GM20431 (cell line): ENCODE data around the gene FAM114A2.

Experiments
- in situ Hi-C: fragments of 300-500 bp; cut with MseI, MboI; formaldehyde crosslinking; loops from one replicate; pipeline ENCODE4 v1.15.0; 2020; ENCODE audit warnings: low sequenced_read_pairs; ENCODE audit not compliant: unreplicated experiment

The FAM114A2 gene

GRCh38 chr5:153998010-153998409, 40.7 kb downstream of the FAM114A2 start:
- in situ Hi-C loops: no loop called here

- in situ Hi-C loops: no loop called here
Measured at GRCh38 chr5:153991168-153991567, 47.5 kb downstream of the FAM114A2 start.

- in situ Hi-C loops: no loop called here
Measured at GRCh38 chr5:153988510-153988909, 50.2 kb downstream of the FAM114A2 start.

- in situ Hi-C loops: no loop called here
Measured at GRCh38 chr5:153987301-153987700, 51.4 kb downstream of the FAM114A2 start.

- in situ Hi-C loops: no loop called here
Measured at GRCh38 chr5:153985498-153985897, 53.2 kb downstream of the FAM114A2 start.

DNA sequence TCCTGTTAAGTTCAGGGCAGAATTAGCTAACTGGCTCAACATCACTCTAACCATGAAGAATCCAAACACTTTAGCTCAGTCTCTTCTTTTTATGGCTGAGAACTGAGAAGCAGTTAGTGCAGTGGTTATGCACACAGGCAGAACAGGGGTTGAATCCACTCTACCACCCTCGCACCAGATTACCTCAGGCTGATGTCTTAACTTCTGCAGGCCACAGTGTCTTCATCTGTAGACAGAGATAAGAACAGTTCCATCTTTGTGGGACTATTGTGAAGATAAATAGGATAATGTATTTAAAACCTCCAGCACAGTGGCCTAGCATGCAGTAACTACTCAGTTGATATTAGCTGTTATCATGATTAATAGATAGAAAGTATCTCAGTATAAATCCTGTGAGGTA, 54.8 kb downstream of the FAM114A2 start:
- in situ Hi-C loops: no loop called here

DNA sequence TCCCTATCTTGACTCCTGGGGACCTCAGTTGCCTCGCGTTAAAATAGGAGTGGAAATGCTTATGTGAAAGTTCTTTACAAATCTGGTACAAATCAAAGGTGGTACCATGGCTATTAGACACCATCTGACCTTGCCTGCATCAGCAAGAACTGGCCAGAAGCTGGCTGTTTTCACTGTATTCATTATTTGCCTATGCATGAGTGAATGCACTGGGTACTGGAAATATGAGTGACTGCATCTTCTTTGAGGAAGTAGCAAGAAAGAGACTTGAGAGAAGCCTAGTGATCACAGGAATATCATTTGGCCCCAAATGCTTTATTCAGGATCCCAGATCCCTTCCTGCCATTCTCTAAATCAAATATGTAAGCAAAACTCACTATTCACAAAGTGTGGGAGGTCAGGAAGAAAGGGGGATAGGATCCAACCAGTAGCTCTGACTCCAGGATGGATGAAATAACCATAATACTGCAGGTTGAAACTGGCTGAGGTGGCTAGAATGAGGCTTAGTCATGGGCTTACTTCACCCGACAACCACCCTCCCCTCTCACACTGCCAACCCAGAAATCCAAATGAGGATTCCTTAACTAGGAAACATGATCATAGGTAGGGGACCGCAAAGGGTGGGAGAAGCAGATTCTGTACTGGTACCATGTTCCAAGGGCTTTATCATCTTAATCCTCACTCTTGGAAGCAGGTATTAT, 56.7 kb downstream of the FAM114A2 start:
- in situ Hi-C loops: no loop called here

- in situ Hi-C loops: no loop called here
Measured at GRCh38 chr5:153979028-153979783, 59.5 kb downstream of the FAM114A2 start.

GRCh38 chr5:153974813-153975163, 63.9 kb downstream of the FAM114A2 start:
- in situ Hi-C loops: no loop called here

- in situ Hi-C loops: no loop called here
Measured at GRCh38 chr5:153974131-153974812, 64.4 kb downstream of the FAM114A2 start.

GRCh38 chr5:153972240-153972639, 66.5 kb downstream of the FAM114A2 start:
- in situ Hi-C loops: no loop called here

DNA sequence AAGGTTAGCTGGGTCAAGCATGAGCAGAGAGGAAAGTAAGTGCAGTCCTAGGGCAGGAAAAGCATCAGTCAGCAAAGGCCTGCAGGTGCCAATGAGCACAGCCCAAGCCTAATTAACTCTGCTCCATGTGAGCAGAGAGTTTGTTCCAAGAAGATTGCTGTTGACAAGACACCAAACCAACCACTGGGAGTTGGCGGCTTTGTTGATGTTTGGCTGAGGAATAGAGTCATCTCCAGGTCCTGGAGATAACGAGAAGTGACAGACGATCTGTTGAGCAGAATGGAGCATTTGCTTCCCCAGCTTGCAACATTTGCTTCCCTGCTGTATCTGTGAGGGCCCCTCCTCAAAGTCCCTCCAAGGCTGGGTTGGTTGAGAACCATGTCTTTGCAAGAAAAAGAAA, 68.2 kb downstream of the FAM114A2 start:
- in situ Hi-C loops: no loop called here

GRCh38 chr5:153969563-153969895, 69.2 kb downstream of the FAM114A2 start:
- in situ Hi-C loops: loop anchor here (10.0 kb wide), 1 partner anchor 1405 kb away; no protein-coding TSS in a partner anchor

DNA sequence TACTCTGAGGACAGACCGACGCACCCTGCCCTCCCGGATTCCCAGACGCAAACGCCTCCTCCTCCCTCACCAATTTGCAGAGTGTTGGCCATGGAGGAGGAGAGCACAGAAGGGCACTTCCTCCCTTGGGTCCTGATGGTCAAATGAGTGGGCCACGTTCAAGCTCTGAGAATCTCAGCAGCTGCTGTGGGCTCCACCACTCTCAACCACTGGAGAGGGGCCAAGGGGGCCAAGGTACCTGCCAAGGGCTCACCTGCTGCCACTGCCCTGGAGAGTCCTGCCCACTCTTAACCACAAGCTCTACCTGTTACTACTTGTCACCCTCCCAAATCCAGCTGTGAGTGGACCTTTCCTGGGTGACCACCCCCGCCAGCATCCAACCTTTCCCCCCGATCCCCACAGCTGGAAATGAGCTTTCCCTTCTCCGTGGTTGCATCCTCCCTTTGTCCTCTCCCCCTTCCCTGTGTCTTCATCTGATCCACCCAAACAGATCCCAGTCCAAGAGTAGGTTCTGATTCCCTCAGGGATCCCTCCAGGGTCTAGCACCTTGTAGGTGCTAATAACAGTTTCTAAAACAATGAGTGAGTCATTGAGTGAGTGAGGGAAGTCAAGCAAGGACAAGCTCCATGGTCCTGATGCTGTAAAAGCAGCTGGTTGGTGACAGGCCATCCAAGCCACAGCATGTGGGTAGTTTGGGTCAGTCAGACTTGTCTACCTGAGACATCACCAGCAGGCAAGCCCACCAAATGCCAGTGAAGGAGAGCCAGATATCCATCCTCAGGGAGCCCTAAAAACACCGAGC, 69.7 kb downstream of the FAM114A2 start:
- in situ Hi-C loops: loop anchor here (10.0 kb wide), 1 partner anchor 1404 kb away; no protein-coding TSS in a partner anchor

DNA sequence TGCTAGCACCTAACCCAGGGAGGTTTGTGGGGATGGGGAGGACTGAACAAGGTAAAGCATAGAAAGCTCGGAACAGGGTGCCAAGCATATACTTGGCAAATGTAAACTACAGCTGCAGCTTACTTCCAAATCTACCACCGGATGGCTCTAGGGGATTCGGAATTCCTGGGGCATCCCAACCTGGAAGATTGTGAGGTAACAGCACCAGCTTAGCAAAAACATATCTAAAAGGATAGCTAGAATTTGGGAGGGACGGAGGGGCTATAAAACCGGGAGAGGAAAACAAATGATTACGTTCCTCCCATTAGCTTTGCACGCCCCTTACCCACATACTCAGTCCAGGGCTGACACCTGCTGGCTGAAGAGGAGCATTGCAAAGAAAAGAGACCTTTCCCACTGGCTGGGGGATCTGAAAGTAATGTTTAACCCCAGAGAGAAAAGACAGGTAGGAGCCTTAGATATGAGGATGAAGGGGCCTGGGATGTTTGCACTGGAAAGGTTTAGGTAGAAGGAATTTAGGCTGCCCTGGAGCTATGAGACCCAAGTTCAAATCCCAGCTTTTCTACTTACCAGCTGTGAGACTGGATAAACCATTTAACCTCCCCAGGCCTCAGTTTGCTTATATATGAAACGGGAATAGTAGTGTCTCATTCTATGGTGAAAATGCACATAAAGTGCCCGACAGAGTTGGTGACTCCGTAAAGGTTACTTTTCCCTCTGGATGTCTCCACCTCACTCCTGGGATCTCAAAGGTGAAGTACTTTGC, 73.6 kb downstream of the FAM114A2 start:
- in situ Hi-C loops: loop anchor here (10.0 kb wide), 1 partner anchor 1400 kb away; no protein-coding TSS in a partner anchor

DNA sequence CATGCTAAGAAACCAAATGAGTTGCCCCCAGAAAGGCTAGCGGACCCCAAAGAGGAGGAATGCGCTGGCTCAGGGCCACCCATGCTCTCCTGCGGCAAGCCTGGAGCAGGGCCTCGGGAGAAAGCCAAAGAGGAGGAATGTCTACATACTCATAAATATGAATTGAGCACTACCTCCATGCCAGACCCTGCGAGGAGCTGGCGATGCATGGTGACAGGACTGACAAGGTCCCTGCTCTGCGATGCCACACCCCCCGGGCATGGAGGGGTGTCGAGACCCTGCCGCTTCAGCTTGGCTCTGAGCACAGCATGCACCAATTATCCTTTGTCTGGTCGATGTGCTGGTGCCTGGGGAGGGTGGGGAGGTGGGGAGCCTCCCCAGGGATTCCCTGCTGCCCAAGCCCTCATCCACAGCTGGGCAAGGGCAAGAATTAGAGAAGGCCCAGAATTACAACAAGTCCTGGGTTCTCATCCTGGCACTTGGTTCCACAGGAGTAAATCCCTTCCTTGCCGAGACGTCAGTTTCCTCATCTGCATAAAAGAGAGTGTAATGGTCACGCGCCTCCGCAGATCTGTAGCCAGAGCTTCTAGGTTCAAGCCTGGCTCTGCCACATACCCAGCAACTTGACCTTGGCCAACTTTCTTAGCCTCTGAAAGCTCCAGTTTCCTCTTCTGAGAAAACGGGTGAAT, 74.4 kb downstream of the FAM114A2 start:
- in situ Hi-C loops: loop anchor here (10.0 kb wide), 1 partner anchor 1400 kb away; no protein-coding TSS in a partner anchor

DNA sequence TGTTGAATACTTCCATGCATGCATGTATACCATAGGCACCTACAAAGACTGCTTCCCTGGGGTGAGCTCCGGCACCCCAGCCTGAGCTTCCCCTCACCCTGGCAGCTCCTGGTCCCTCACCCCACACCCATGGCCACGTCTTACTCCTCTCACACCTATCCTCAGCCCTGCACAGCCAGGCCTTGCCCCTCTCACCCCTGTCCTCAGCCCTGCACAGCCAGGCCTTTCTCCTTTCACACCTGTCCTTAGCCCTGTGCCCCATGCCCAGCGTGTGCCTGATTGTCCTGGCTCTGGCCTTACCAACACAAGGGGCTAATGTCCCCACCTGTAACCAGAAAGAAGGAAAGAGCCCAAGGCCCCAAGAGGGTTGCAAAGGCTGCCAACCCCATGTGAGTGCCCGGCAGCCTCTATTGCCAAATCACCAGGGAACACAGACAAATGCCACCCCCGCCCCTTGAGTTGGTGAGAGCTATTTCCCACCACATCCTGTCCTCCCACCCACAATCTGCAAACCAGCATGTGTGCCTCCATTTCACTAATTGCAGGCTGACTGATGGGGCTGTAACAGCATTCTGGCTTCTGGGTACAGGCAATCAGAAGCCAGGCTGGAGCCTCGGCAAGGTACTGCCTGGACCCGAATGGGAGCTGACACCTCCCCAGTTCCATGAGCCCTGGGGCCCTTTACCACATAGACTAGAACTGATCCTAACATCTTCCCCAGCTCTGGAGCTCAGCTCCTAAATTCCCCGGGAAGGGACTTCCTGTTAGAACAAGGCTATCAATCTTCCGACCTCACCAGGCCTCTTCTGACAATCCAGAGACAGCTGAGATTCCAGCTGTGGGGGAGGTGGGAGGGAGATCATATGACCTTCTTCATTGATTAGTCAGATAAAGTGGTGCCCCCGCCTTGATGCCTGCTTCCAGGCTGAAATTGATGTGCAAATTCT, 78.2 kb downstream of the FAM114A2 start:
- in situ Hi-C loops: loop anchor here (10.0 kb wide), 1 partner anchor 1396 kb away; no protein-coding TSS in a partner anchor
